ENCODE data around the gene SLC25A21.

SLC25A21 gene

DNA sequence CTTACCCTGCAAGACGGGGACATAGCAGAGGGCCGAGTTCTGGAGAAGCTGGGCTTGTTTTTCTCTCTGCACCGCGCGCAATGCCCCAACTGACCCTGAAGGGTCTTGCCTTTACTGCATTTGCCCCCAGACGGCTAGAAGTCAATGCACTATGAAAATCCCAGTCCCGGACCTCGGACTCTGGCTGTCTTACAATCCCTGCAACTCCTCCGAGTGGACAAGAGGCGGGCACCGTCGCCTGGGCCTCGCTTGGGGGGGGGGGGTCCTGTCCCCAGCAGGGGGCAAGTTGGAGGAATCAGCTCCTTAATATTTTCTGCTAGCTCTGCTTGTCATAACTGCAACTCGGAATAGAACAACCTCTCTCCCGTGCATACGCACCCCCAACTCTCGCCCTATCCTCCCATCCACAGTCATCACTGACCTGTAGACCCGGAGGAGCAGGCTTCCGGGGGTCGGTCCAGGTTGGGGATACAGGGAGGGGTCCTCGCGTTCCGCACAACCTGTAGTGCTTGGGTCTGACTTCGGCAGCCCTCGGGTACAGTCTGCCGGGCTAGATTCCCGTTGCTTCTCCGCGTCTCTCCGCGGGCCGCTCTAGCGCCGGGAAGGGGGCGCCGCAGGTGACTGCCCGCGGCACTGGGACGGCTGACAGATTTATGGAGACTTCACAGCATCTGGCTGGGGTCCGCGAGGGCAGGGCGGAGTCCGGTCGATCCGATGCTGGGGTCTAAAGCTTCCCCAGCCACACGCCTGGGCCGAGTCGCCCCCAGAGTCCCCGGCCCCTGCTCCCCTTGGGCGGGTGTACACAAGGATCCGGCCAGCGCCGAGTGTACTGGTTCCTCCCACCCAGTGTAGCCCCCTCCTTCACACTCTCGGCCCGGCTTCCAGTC, 514.0 kb downstream of the SLC25A21 start:
- peak; percentile 52 for DNase-seq

DNA sequence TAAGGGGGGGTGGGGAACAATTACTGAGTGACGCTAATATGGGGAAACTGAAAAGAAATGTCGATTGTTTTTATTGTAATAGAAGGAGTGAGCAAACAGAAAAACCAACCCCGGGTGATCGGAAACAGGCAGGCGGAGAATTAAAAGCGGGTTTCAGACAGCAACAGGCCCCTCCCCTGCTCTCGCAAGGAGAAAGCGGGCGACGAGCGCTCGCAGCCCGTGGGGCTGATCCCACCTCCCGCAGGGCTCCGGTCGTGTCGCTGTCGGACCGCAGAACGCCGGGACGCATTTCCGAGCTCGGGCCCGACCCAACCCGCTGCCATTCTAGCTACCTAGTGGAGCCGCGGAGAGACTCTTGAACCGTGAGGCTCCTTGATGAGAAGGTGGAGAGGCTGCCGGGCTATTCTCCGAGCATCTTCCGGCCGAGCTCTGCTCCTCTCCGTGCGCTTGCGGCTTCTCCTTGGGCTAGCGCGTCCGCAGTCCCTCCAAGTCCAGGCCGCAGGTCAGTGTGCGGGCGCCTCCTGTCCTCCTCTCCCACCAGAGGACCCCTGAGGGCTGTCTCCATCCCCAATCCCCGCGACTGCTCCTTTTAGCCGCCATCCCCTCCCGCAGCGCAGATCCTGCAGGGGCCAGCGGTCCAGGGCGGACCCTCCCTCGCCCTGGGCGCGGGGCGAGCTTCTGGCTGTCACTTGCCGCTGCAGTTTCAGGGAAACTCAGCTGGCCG, 514.8 kb downstream of the SLC25A21 start:
- peak; percentile 71 for DNase-seq

DNA sequence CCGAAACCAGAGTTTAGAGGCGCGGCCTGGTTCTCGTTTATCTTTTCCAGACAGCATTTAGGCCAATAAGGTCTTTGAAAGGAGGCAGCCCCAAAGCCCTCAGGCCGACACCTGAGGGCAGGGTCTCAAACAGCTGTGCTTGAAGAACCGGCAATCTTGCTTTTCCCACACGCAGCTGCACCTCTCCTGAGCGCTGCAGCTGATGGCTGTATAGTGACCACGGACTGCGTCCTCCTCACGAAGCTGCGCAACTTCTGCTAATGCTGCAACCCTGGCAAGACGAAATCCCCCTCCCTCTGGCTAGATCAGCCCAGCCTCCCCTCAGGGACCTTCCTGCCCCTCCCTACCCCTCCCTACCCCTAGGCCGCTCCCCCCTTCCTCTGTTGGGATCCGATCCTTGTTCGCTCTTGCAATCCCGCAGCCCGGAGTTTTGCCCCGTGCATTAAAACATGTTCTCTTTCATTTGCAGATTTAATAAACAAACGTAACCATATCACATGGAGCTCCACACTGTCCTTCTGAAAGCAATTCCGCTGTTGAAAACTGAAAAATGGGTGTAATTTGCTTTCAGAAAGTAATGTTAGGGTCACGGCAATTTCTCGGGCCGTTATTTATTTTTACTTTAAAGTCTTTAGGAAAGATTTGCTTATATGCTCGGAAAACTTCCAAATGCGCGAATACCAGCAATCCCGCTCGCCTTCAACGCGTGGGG, 515.6 kb downstream of the SLC25A21 start:
- peak; percentile 72 for DNase-seq

DNA sequence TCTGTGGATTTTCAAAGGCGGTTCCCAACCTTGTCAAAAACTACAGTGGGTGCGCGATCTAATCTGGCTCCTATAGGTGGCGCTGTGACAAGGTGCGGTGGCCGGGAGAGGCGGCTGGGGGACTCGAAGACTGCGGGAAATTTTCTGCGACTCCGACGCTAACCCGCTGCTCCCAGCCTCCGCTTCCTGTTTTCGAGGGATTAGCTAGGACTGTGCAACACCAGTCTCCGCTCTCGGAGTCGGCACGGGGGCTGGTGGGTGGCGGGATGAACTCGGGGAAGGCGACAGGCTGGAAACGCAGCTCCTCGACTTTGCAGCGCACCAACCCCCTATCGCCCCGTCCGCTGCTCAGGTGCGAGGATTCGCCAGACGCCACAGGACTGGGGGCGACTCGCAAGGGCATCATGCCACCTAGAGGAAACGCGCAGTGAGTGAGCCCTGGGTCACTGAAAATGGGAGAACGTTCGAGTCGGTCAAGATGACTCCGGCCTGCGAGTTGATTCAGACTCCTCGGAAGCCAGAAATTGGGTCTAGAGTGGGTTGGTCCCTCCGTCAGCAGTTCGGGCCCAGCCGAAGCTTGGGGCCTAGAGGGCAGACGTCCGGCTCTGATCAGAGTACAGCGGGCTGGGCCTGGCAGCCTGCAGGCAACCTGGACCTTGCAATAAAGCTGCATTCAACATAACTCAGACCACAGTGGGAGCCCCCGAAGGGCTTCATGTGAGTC, 516.3 kb downstream of the SLC25A21 start:
- peak; percentile 94 for DNase-seq

DNA sequence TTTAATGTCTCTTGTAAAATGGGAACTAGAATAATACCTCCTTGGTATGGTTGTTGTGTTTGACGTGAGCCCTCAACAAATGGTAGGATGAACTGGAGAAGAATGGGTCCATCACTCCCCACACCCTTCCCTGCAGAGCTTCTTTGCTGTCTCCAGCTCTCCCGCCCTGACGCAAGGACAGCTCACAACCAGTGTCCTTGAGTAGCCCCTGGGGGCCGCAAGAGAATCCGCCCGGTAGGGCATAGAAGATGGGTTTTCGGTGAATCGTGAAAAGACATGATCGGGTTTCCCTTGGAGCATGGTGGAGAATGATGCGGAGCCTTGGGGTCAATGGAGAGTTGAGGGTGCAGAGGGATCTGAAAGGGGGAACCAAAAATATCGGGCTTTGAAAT, 516.8 kb downstream of the SLC25A21 start:
- DNase-seq, result no peak

DNA sequence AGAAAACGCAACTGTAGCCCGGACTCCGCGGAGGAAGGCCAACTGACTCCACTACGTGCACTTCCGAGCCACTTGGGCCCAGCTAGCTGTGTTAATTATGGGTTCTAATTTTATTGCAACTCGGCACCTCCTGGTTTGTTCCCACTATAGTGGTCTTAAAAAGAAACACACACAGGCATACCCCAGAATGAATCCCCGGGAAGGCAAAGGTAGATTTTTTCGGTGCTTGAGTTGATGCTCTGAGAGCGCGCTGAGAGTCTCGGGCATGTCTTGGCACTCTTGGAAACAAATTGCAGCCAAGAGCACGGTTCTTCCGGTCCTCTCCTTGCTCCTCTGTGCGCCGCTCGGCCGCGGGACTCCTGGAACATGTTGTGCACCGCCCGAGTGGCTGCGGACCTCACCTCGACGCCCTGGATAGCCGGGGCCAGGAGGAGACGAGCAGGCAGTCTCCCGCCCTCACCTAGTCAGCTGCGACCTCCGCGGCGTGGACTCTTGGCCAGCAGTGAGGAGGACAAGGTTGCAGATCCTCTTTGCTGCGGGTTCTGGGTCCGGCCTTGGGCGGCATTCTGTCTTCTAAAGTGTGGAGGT, 517.5 kb downstream of the SLC25A21 start:
- DNase-seq, result no peak

DNA sequence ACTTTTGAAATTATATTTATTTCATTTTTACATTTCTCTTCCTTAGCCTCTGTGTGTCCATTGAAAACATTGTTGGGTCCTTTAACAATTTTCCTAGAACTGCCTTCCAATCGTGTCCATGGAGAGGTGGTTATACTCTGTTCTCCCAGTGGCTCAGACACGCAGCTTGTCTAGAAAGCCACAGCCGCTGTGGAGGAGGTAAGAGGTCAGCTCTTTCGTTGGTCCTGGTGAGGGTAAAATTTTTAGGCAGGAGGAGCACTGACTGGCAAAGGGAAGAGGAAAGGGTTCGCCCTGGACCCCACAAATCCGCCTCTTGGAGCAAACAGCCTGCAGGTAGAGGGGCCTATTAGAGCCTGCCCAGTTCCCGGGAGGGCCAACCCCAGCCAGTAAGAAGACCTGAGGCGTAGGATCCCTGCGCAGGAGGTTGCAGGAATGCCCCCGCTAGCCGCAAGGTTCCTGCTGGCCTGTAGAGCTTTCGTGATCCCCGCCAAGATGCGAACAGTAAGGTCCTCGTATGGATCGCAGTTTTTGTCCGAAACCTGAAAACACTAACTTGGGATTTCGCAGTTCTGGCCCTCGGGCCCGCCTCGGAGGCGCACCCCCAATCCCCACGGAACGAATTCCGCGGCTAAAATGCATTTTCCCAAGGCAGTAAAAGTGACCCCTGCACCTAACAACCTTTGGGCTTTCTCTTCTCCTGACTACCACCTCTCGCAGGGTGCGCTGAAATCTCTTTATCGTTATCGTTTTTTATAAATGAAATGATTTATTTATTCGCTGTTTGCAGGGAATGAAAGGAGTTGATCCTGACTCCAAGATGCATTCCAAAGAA, 518.2 kb downstream of the SLC25A21 start:
- no peak for DNase-seq

DNA sequence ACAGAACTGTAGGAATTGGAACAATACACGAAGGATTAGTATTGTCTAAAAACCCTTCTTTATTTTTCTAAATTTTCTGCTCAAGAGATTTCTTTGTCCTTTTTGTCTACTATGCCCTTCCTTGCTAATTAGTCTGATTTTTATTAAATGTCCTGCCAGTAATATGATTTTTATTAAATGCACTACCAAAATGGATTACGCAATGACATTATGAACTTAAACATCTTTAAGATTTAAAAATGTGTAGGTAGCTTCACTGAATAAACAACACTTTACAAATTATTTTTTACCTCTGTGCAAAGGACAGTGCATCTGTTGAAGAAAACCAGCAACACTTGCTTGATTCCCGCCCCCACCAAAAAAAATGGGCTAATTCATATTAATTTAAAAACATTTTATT, 519.0 kb downstream of the SLC25A21 start:
- DNase-seq, result no peak

DNA sequence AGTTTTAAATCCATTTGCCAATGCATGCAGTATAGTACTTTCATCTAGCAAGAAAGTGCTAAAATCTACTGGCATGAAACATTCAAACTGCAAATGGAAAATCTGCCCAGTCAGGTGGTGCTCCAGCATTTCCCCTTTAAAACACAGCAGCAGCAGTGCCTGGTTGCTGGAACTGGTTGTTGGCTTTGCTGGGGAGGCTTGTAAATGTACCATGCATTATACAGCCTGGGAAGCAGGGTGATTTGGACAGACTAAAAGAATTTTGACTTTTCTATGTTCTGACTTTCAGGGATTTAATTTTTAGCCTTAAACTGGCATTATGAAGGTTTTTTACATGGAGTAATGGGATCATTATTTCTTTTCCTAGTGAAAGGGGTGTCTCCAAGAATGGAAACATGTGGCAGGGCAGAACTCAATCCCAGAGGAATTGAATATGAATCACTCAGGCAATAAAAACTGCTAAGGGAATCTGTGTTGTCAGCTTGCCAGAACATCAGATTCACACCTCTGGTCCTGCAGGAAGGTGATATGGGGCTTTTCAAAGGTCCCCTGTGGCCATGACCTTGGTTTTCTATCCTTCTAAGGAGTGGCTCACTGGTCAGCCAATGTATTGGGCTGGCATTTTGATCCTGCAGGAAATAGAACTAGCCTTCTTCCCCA, 519.7 kb downstream of the SLC25A21 start:
- no peak for DNase-seq

DNA sequence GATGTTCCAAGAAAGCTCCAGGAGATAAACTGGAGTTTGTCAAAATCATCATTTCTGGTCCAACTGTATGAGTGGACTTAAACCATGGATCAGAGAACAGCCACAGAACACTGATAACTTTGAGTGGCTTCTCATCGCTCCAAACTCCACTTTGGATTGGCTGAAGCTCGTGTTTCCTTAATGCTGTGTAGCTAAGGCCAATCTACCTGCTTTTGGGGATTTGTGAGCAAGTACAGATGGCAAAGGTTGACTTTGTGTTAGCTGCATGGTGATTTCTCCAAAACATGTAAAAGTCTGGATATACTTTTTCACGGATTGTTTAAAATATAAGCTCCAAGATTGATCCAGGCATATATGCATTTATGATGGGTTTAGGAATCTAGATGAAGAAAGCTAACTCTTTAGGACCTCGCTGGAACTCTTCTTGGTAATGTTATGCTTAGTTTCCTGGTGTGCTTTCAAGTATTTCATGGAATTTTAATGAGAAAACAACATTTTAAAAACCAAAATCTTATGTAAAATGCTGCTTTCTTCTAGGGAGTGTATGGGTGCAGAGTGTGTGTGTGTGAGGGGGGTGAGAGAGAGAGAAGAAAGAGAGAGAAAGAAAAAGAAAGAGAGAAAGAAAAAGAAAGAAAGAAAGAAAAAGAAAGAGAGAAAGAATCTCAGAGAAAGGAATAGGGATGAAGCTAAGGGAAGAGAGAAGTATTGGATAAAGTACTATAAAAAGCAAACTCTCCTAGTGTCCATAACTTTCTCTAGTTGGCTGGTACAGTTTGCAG, 522.3 kb downstream of the SLC25A21 start:
- DNase-seq, result no peak

DNA sequence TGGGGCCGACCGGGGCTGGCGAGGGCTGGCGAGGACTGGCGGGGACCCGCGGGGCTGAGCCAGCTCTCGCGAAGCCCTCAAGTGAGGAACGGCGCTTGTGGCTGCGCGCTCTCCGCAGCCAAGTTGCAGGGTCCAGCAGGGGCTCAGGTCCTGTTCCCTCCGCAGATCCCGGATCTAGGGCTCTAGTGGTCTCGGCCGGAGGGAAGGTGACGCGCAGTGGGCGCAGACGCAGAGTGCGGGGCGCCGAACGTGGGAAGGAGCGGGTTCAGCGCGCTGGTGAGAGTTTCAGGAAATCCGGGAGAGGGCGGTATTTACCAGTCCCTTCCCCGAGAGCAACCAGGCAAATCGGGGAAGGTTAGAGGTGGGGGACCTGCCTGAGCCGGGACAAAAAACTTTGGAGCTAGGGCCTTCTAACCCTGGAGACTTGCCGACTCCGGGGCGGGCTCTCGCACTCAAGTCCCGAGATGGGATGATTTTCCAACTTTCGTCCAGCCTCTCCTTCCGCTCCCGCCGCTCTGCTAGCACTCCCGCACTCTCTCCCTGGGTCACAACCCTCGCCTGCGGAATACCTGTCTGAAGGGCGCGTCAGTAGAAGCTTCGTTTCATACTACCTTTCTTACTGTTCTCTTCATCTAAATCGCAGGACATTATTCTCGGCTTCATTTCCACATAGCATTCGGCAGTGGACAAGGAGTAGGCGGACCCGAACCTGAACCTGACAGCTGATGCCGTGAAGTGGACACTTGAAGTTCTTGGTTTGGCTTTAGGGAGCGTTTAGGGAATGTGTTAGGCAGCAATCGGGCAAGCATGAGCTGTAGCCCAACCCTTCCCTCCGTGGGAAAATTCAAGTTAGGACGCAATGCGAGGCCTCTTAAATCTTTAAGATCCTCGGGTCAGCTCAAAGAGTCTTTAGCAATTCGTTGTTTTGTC, 524.3 kb downstream of the SLC25A21 start:
- peak; percentile 84 for DNase-seq

DNA sequence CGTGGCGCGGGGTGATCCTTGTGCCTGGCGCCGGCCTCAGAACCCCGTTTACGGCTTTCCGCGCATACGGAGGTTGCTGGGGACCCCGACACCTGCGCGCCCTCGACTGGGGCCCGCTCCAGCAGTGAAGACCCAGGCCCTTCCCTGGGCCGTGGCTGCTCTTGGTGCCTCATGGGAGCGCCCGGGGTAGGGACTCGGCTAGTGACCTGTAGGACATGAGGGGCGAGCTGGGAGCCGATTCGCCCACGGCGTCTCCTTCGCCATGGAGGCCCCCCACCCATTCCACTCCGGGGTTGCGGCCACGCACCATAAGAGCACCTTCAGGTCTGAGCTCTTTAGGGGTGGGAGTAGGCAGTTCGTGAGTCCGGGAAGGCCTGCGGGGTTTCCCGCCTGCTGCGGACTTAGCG, 525.0 kb downstream of the SLC25A21 start:
- no peak for DNase-seq

DNA sequence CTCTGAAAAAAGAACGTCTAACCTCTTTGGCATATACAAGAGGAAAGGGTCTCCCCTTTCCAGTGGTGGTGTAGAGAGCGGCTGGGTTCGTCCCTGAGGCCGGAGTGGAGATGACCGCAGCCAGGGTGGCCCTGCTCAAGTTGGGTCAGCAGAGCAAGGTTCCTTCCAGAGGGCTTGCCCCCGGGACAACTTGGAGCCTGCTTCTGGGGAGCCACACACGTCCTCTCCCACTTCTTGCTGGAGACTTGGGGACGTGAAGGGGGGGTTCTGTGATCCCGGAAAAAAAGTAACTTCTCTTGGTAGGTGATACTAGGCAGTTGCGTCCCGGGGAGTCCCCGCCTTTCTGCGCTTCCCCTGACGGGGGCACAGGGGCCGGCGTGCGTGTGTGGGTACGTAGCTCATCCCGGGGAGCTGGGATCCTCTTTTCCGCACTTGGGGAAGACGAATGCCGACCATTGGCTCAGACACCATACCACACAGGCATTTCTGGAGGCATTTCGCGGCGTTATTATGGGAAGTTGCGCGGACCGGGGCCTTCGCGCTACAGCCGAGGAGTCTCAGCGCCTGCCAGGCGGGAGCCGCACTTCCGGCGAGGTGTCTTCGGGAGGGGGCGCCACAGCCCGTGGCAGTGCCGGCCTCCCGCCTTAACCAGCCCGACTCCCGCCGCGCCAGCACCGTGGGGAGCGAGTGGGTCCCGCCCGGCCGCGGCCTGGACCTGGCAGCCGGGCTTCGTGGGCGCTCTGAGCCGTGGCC, 525.6 kb downstream of the SLC25A21 start:
- peak; percentile 78 for DNase-seq

DNA sequence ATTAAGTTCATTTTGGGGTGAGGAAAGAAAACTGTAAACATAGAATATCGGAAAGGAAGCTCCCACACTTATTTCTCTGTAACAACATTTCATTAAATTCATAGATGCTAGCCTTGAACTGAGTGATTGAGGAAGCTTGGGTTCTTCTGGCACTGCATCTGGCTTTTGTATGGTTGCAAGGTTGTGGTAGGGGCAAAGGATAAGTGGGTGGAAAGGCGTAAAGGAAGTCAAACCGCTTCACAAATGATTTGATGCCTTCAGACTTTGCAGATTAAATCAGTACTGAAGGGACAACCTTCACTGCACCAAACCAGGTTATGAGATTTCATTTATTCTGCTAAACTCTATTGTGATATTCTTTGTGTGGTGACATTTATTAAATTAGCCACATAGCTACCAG, 538.8 kb downstream of the SLC25A21 start:
- no peak for DNase-seq

Measured in DMS53 (cell line).